ENCODE data around the gene RPS27. TPM values are rescaled to one million over a fixed set of nuclear protein-coding genes. Genes with fewer than 3 reads are reported as not detected.
"Not testable (repeated sequence)": the region's sequence is repeated elsewhere in the genome, so short reads cannot be mapped to it uniquely, and the experiment has no call there.

RPS27 gene
- total RNA-seq, 2 donors from 2014 or later, result 1,048 to 1,210 TPM

DNA sequence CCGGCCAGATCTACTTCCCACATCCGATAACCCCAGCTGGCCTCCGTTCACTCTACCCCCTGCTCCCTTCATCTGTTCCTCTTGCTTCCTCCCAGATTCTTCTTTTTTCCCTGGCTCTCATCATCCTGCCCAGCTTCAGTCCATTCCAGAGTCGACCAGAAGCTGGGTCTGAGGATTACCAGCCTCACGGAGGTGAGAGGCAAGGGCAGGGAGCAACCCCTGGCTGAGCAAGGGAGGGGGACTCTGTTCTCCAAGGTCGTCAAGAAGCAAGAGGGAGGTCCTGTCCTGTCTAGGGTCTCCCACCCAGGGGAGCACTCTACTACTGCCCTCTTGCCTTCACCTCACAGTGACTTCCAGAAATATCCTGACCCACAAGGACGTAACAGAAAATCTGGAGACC, 17.0 kb upstream of the RPS27 start:
- no peaks in the 10 kb centered on the region for H3K27me3 ChIP-seq
- peaks cover 8% of the 10 kb centered on the region for H3K4me1 ChIP-seq
- DNase-seq, result no peak
- no peaks in the 10 kb centered on the region for H3K36me3 ChIP-seq
- no peaks in the 10 kb centered on the region for H3K9me3 ChIP-seq
- intact Hi-C loops (cut with DNase I), result no loop called here
- H3K4me3 ChIP-seq, result no peak overlapping the region
- no peak overlapping the region for H3K9ac ChIP-seq (ENCODE audit: low read depth in 2 of 2, low read length in 2 of 2)
- H3K27ac ChIP-seq, result no peak overlapping the region
- TF ChIP-seq, protein P1, sequence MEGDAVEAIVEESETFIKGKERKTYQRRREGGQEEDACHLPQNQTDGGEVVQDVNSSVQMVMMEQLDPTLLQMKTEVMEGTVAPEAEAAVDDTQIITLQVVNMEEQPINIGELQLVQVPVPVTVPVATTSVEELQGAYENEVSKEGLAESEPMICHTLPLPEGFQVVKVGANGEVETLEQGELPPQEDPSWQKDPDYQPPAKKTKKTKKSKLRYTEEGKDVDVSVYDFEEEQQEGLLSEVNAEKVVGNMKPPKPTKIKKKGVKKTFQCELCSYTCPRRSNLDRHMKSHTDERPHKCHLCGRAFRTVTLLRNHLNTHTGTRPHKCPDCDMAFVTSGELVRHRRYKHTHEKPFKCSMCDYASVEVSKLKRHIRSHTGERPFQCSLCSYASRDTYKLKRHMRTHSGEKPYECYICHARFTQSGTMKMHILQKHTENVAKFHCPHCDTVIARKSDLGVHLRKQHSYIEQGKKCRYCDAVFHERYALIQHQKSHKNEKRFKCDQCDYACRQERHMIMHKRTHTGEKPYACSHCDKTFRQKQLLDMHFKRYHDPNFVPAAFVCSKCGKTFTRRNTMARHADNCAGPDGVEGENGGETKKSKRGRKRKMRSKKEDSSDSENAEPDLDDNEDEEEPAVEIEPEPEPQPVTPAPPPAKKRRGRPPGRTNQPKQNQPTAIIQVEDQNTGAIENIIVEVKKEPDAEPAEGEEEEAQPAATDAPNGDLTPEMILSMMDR (IDR thresholded peaks at IDR 0.05), result no peak

DNA sequence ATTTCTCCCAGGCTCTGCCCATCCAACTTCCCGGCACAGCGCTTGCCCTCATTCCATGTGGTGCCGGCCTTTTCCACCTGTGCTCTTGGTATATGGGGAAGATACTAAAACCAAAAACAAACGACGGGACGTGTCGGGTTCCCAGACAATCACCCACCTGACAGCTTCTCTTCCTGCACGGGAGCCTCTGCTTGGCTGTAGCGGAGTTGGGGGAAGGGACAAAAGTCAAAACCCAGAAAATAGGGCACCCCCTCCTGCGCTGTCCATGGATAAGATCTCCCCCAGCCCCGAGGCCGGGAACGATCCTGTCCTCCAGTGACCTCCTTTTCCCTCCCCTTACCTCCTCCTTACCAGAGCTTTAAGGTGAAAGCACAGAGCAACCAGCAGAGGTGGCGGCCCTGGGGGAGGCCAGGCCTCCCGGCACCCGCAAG, 13.7 kb upstream of the RPS27 start:
- no peak for DNase-seq
- H3K4me1 ChIP-seq, result peaks cover 8% of the 10 kb centered on the region
- TF ChIP-seq, protein P1 (IDR thresholded peaks at IDR 0.05), result no peak
- peak overlapping the region; percentile 98 to 99 for H3K9ac ChIP-seq (ENCODE audit: low read depth in 2 of 2, low read length in 2 of 2)
- intact Hi-C loops (cut with DNase I), result no loop called here
- H3K36me3 ChIP-seq, result no peaks in the 10 kb centered on the region
- peak overlapping the region; percentile 93 for H3K27ac ChIP-seq
- H3K27me3 ChIP-seq, result no peaks in the 10 kb centered on the region
- H3K4me3 ChIP-seq, result peak overlapping the region; percentile 100
- no peaks in the 10 kb centered on the region for H3K9me3 ChIP-seq

DNA sequence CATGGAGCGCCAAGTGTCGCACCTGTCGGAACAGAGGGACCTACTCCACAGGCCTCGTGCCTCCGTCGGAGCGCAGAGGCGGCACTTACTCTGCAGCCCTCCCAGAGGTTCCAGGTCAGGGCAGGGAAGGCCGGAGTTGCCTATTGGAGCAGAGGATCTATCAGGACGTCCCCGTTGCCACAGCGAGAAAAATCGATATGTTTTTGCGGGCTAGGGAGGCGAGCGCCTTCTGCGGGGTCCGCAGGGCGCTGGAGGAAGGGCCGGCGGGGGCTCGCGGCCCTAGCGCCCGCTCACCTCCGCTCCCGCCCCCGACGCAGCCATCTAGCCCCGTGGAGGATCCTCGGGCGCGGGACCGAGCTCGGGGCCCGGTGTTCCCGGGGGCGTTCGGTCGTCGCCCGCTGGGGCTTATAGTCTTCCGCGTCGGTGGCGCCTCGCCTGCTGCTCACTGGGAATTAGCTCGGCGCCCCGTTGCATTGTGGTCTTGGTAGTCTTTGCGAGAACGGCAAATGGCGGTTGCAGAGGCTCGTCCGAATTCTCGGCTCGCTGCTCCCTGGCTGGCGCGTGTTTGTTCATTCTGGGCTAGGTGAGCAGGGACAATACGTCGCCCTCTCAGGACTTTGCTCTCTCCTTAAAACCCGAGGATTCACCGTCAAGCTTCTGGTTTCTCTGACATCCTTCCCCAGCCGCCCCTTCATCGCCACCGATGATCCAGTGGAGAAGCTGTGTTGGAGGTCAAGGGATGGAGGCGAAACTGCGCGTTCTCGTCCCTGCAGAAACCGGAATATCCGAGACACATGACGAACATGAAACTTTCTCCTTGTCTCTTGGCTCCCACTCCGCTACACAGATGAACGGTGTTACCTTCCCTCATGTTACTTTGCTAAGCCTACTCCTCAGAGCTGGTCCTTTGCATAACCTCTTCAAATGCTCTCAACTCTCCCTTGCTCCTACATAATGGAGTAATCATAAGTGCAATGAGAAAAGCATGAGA, 13.0 kb upstream of the RPS27 start, which contains the start of gene JTB:
Gene JTB, minus strand, starts transcription at position 425 of the 991 bp plus-strand sequence. Its CDS starts 422 bp downstream, at position 3.
- peak; percentile 94 for DNase-seq
- peak within 1 kb of the TSS; percentile 100 for H3K4me3 ChIP-seq
- intact Hi-C loops (cut with DNase I), result no loop called here
- H3K4me1 ChIP-seq, result peaks cover 8% of the 10 kb centered on the region
- H3K9me3 ChIP-seq, result no peaks in the 10 kb centered on the region
- peak within 1 kb of the TSS; percentile 93 for H3K27ac ChIP-seq
- H3K36me3 ChIP-seq, result no peaks in the 10 kb centered on the region
- no peaks in the 10 kb centered on the region for H3K27me3 ChIP-seq
- TF ChIP-seq, protein P1 (IDR thresholded peaks at IDR 0.05), result no peak
- peak within 1 kb of the TSS; percentile 98 to 99 for H3K9ac ChIP-seq (ENCODE audit: low read depth in 2 of 2, low read length in 2 of 2)

DNA sequence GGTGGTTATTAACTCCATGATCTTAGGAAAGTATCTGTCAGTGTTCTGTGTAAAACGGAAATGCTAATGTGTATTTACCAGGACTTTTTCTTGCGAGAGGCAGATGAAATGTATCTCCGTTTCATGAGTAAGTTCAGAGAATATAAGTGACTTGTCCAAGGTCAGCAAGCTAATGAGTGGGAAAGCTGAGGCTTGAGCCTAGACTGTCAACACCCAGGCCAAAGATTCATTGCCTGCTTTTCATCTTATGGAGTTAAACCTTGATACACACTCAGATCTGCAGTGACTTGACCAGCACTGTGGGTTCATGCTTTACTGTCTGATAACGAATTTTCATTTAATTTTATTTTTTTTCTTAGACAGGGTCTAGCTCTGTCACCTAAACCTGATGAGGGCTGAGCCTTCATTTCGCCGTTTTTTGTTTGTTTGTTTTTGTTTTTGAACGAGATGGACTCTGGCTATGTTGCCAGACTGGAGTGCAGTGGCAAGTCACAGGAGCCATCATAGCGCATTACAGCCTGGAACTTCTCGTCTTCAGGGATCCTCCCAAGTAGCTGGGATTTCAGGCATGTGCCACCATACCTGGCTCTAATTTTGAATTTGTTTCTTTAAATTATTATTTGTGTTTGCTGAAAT, 12.2 kb upstream of the RPS27 start:
- DNase-seq, result no peak
- H3K9ac ChIP-seq (ENCODE audit: low read depth in 2 of 2, low read length in 2 of 2), result peak overlapping the region in 1 of 2 donors; percentile 98

DNA sequence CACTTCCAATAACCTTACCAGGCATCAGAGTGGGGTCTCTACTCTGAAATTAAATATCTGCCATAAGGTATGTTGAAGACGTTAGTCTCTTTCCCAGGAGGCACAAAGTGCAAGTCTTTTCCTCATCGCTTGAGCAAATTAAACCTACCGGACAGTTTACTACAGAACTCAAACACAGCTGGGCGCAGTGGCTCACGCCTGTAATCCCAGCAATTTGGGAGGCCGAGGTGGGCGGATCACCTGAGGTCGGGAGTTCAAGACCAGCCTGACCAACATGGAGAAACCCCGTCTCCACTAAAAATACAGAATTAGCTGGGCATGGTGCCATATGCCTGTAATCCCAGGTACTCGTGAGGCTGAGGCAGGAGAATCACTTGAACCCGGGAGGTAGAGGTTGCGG, 11.5 kb upstream of the RPS27 start:
- H3K9me3 ChIP-seq; H3K4me3 ChIP-seq; H3K27me3 ChIP-seq; H3K4me1 ChIP-seq; H3K36me3 ChIP-seq; H3K27ac ChIP-seq; H3K9ac ChIP-seq (ENCODE audit: low read depth in 2 of 2, low read length in 2 of 2); DNase-seq; intact Hi-C loops (cut with DNase I): not testable (repeated sequence)

More for the DNA sequence above, 12.2 kb upstream of the RPS27 start:
- Histone ChIP-seq H3K36me3 (no peaks in the 10 kb centered on the region), H3K4me3 (peak overlapping the region; percentile 100), H3K4me1 (peaks cover 8% of the 10 kb centered on the region), H3K27me3 (no peaks in the 10 kb centered on the region), H3K27ac (peak overlapping the region; percentile 93), H3K9me3 (no peaks in the 10 kb centered on the region)
- intact Hi-C loops (cut with DNase I), result no loop called here
- TF ChIP-seq, protein P1 (IDR thresholded peaks at IDR 0.05), result no peak

DNA sequence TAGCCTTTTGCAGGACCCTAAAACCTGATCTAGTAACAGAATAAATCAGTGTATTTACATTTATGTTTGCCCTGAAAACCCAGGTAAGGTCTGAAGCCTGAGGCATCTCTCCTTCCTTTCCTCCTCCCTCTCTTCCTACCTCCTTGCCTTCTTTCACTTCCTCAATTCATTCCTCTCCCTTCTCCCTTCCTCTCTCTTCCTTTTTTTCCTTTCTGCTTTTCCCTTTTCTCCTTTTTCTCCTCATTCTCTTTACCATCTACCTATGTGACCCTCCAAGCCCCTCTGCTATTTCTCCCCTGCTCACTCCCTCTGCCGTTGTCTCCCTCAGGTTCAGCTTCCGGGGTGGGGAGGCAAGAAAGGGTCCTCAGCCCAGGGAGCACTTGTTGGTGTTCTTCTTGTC, 8.8 kb upstream of the RPS27 start:
- not testable (repeated sequence) for H3K27ac ChIP-seq

More for the DNA sequence above, 8.8 kb upstream of the RPS27 start:
- not testable (repeated sequence) for H3K9ac ChIP-seq (ENCODE audit: low read depth in 2 of 2, low read length in 2 of 2); H3K4me1 ChIP-seq; H3K9me3 ChIP-seq; H3K36me3 ChIP-seq; H3K4me3 ChIP-seq; DNase-seq; H3K27me3 ChIP-seq
- intact Hi-C loops (cut with DNase I), result loop anchor here (10.0 kb wide), 1 partner anchor 307 kb away; the partner anchor contains the start of genes ILF2 and NPR1

All from colonic mucosa (tissue), 4 donors.